Measurements from ENCODE around the gene SAMD3. TPM values are rescaled to one million over a fixed set of nuclear protein-coding genes. Genes with fewer than 3 reads are reported as not detected.

The SAMD3 gene
- total and polyA plus RNA-seq, 2 of the 4 experiments (the other 2 are of a cell fraction): 3.0 to 3.9 TPM

- no peak overlapping the region for H3K14ac ChIP-seq (replicated peaks; ENCODE audit: low read depth, low read length)
- CTCF ChIA-PET: no interaction called here
- no peak overlapping the region for H2AFZ ChIP-seq (replicated peaks; ENCODE audit: low read length, poor library complexity)
- no peaks in the 10 kb centered on the region for H3K27me3 ChIP-seq (ENCODE audit: control insufficient read depth, insufficient read depth, low read length)
- no peaks in the 10 kb centered on the region; a peak in 1 of 4 replicates for H3K79me1 ChIP-seq (ENCODE audit: low read depth in 1 of 2, low read length in 2 of 2)
- no peak overlapping the region for H3K9ac ChIP-seq (ENCODE audit: low read depth, low read length)
- no peak overlapping the region for H2AK9ac ChIP-seq (replicated peaks; ENCODE audit: low read depth, low read length, poor library complexity)
- no peaks in the 10 kb centered on the region for H3K9me3 ChIP-seq (ENCODE audit: control insufficient read depth, insufficient read depth, low read length)
- peaks cover 3% of the 10 kb centered on the region; the same call in 1 of the 2 replicates for H3K9me1 ChIP-seq (ENCODE audit: insufficient read depth, low read length)
- H4K20me1 ChIP-seq (ENCODE audit: insufficient read depth, low read length): no peaks in the 10 kb centered on the region
- dilution Hi-C loops (cut with HindIII; ENCODE audit: low sequenced_read_pairs, unreplicated experiment) (no loop called here), intact Hi-C loops (cut with micrococcal nuclease) (no loop called here), in situ Hi-C loops (cut with MboI; ENCODE audit: low sequenced_read_pairs) (no loop called here)
- no peaks in the 10 kb centered on the region; the same call in 1 of the 2 replicates for H3K36me3 ChIP-seq (ENCODE audit: control insufficient read depth, insufficient read depth, low read length)
- POLR2A ChIA-PET (ENCODE audit: unreplicated experiment): no interaction called here
- 100% methylated on average over 1 of the region's 4 CpGs; no CpG with 5 or more reads in 1 of the 2 experiments for WGBS, 2 experiments (ENCODE audit: extremely low coverage in 2 of 2, insufficient read length in 1 of 2)
- no peak overlapping the region for H3K18ac ChIP-seq (ENCODE audit: low read depth, low read length)
- no peak overlapping the region for H4K91ac ChIP-seq (ENCODE audit: insufficient read depth, low read depth, low read length)
- H4K5ac ChIP-seq (ENCODE audit: low read depth, low read length): no peak overlapping the region
- H2BK15ac ChIP-seq (ENCODE audit: low read depth, low read length): no peak overlapping the region
- no peaks in the 10 kb centered on the region for H3K4me1 ChIP-seq (ENCODE audit: control insufficient read depth, insufficient read depth, low read length)
- no peak overlapping the region for H3K4me2 ChIP-seq (ENCODE audit: low read depth, low read length)
- no peak overlapping the region for H2BK120ac ChIP-seq (ENCODE audit: low read depth, low read length)
- BruUV-seq (replicated peaks): no TSS peak
- H3K4me3 ChIP-seq (ENCODE audit: insufficient read depth, low read depth, low read length): no peak overlapping the region
- DNase-seq (no peak), ATAC-seq (ENCODE audit: low read depth) (no peak)
- TF ChIP-seq USF2 (IDR thresholded peaks at IDR 0.05; ENCODE audit: low read depth, low read length) (no peak), MXI1 (IDR thresholded peaks at IDR 0.05; ENCODE audit: borderline replicate concordance, low read depth, low read length) (no peak), MAZ (IDR thresholded peaks at IDR 0.05; ENCODE audit: borderline replicate concordance, low read depth, low read length) (no peak), RFX5 (IDR thresholded peaks at IDR 0.05; ENCODE audit: low read depth, low read length) (no peak), POLR2A (IDR thresholded peaks at IDR 0.05; ENCODE audit: low read depth, low read length) (no peak), CEBPB (IDR thresholded peaks at IDR 0.05; ENCODE audit: low read depth, low read length) (no peak), RCOR1 (IDR thresholded peaks at IDR 0.05; ENCODE audit: insufficient replicate concordance, low read length) (no peak), BHLHE40 (IDR thresholded peaks at IDR 0.05; ENCODE audit: low read depth, low read length) (no peak), CTCF (conservative IDR thresholded peaks at IDR 0.05; ENCODE audit: low read depth, low read length) (no peak), CHD1 (IDR thresholded peaks at IDR 0.05; ENCODE audit: low read depth, low read length) (no peak), MAFK (IDR thresholded peaks at IDR 0.05; ENCODE audit: low read depth, low read length) (no peak)
- TF ChIP-seq, protein P1, sequence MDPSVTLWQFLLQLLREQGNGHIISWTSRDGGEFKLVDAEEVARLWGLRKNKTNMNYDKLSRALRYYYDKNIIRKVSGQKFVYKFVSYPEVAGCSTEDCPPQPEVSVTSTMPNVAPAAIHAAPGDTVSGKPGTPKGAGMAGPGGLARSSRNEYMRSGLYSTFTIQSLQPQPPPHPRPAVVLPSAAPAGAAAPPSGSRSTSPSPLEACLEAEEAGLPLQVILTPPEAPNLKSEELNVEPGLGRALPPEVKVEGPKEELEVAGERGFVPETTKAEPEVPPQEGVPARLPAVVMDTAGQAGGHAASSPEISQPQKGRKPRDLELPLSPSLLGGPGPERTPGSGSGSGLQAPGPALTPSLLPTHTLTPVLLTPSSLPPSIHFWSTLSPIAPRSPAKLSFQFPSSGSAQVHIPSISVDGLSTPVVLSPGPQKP (IDR thresholded peaks at IDR 0.05; ENCODE audit: borderline replicate concordance, low read depth, low read length): no peak
- no peak overlapping the region for H3K27ac ChIP-seq (ENCODE audit: insufficient read depth, low read length)
- H2BK20ac ChIP-seq (ENCODE audit: low read depth, low read length): no peak overlapping the region
- H3K56ac ChIP-seq (ENCODE audit: extremely low read depth, insufficient read depth, low read length): no peak overlapping the region
- no peak overlapping the region for H4K8ac ChIP-seq (ENCODE audit: low read depth in 2 of 2, low read length in 2 of 2)
- H2BK5ac ChIP-seq (ENCODE audit: low read depth, low read length, poor library complexity, severe bottlenecking): no peak overlapping the region
- H3K23ac ChIP-seq (ENCODE audit: low read depth, low read length): no peak overlapping the region
- H2AK5ac ChIP-seq (ENCODE audit: low read depth, low read length): no peak overlapping the region
- no peak overlapping the region for H3K4ac ChIP-seq (ENCODE audit: low read depth, low read length)
Observed at GRCh38 chr6:130116273-130116672, 106.5 kb downstream of the SAMD3 start.
